AG08396 (cell line): Measurements from ENCODE around the gene PLEKHN1.
A peak's percentile ranks its signal among the peaks of the same experiment; 100 is the strongest.

Experiments
- DNase-seq: peaks from one replicate; pipeline ENCODE4 v3.0.0; 2012; ENCODE audit warnings: low spot score, mixed read lengths

PLEKHN1 gene

DNA sequence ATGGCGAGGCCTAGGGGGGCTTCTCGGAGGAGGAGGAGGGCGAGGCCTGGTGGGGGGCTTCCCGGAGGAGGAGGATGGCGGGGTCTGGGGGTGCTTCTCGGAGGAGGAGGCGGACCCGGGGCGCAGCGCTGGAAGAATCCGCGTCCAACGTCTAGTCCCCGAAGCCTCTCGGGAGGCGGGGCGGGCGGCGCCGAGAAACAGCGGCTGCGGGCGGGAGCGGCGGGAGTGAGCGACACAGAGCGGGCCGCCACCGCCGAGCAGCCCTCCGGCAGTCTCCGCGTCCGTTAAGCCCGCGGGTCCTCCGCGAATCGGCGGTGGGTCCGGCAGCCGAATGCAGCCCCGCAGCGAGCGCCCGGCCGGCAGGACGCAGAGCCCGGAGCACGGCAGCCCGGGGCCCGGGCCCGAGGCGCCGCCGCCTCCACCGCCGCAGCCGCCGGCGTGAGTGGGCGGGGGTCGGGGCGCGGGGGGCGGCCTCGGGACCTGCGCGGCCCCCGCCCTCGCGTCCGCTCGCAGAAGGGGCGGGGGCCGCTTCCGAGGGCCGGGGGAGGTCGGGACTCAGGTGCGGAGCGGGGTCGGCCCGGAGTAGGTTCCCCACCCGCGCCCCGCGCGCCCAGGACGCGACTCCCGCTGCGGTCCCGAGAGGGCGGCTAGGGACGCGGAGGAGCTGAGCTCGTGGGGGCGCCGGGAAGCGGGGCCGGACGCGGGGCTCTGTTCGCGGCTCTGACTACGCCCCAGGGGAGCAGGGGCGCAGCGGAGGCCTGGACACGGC lies 5.7 kb upstream of the PLEKHN1 start, which contains the start of gene KLHL17:
TSS of gene KLHL17 (plus strand) at position 222 of the 769 bp plus-strand sequence. CDS start at position 332, 110 bp downstream.
- DNase-seq, result peak; percentile 91

DNA sequence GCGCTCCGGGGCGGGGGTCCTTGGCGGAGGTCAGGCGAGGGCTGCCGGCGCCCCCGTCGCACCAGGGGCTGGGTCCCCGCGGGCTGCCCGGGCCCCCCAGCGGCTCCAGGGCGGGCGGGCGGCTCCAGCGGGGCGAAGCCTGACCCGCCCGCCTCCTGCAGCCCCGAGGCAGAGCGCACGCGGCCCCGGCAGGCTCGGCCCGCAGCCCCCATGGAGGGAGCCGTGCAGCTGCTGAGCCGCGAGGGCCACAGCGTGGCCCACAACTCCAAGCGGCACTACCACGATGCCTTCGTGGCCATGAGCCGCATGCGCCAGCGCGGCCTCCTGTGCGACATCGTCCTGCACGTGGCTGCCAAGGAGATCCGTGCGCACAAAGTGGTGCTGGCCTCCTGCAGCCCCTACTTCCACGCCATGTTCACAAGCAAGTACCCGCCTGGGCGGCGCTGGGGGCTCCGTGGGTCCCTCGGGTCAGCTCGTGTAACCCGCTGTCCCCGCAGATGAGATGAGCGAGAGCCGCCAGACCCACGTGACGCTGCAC lies 5.1 kb upstream of the PLEKHN1 start:
- DNase-seq, result peak; percentile 66

DNA sequence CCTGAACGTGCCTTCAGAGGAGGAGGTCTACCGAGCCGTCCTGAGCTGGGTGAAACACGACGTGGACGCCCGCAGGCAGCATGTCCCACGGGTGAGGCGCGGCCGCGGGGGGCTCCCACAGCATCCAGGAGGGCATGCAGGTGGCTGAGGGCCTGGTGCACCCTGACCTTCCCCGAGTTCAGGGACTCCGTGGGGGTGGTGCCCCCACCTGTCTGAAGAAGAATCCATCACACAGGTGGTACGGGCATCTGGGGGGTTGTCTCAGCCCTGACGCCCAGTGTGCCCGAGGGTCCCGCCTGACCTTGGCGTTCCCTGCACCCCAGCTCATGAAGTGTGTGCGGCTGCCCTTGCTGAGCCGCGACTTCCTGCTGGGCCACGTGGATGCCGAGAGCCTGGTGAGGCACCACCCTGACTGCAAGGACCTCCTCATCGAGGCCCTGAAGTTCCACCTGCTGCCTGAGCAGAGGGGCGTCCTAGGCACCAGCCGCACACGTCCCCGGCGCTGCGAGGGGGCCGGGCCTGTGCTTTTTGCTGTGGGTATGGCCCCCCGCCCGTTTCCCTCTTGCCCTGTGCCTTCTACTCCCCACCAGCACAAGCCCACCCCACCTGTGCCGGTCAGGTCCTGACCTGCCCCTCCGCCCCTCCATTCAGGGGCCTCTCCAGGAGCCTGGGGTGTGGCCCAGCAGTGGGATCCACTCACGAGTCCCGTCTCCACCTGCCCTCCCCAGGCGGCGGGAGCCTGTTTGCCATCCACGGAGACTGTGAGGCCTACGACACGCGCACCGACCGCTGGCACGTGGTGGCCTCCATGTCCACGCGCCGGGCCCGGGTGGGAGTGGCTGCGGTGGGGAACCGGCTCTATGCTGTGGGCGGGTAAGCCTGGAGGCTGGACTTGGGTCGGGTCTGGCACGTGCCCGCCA lies 3.6 kb upstream of the PLEKHN1 start:
- no peak for DNase-seq

DNA sequence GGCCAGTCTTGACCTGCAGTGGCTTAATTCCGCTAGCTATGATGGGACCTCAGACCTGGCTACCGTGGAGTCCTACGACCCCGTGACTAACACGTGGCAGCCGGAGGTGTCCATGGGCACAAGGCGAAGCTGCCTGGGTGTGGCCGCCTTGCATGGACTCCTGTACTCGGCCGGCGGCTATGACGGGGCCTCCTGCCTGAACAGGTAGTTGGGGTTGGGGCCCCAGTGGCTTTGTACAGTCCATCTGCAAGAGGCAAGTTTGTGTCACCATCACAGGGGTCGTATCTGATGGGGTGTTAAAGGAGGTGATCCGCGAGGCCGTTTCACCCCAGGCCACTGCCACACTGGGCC lies 3.0 kb upstream of the PLEKHN1 start:
- no peak for DNase-seq

DNA sequence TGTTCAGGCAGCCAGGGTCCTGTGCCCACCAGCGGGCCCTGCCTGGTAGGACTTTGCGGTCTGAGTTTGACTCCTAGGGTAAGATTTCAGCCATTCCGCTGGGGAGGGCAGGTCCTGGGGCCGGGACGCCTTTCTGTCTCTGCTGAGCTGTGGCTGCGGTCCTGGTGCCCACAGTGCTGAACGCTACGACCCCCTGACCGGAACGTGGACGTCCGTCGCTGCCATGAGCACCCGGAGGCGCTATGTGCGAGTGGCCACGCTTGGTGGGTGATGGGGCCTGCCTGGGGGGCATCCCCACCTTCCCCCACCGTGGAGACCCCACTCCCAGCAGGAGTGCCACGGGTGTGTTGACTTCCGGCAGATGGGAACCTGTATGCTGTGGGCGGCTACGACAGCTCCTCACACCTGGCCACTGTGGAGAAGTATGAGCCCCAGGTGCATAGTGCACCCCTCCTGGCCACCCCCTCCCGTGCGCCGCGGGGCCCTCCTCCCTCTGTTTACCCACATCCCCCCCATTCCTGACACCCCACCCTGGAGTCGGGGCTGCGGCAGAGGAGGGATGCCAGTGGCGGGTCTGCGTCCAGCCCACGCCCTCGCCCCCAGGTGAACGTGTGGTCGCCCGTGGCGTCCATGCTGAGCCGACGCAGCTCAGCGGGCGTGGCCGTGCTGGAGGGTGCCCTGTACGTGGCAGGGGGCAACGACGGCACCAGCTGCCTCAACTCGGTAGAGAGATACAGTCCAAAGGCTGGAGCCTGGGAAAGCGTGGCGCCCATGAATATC lies 2.3 kb upstream of the PLEKHN1 start:
- DNase-seq, result no peak

DNA sequence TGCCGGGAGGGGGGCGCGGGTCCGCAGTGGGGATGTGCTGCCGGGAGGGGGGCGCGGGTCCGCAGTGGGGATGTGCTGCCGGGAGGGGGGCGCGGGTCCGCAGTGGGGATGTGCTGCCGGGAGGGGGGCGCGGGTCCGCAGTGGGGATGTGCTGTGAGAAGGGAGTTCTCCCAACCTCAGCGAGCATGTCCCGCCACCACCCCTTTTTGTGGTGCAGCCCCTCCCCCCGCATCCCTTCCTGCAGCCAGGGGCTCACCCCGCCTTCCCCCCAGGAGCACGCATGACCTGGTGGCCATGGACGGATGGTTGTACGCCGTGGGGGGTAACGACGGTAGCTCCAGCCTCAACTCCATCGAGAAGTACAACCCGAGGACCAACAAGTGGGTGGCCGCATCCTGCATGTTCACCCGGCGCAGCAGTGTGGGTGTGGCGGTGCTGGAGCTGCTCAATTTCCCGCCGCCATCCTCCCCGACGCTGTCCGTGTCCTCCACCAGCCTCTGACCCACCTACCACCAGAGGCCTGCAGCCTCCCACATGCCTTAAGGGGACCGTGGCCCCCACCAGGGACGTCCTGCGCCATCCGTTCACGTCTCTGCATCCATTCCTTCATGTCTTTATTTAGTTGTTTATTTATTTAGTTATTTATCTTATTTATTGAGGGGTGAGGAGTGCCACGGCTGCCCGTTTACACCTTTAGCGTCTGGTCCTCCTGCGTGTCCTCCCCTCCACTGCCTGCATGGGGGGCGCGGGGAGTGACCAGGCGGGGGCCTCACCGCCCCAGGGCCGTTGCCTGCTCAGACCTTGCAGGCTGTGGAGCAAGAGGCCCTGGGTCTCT lies 1.4 kb upstream of the PLEKHN1 start:
- no peak for DNase-seq

DNA sequence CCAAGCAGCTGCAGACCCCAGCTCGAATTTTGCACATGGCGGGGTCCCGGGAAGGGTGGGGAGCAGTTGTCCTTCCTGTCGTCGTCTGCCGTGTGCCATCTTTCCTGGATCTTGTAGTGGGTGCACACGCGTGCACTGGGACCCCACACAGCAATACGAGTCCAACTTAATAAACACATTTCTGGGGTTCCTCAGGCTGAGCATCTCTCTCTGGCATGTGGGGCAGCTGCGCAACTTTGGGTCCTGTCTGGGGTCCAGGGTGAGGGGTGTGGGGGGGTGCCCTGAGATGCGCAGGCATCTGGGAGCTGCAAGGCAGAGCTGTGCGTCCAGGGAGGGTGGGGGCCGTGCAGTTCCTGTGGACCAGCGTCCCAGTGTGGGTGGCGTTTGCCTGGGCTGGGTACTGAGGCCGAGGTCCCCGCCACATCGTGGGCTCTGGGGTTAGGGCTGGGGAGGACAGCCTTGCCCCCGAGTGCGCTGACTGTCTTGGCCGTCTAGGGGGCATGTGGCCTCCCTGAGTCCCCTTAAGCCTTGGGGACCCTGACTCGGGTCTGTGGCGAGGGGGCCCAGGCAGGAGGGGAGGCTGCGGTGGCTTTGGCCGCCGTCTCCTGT lies 652 bp upstream of the PLEKHN1 start:
- DNase-seq, result no peak

DNA sequence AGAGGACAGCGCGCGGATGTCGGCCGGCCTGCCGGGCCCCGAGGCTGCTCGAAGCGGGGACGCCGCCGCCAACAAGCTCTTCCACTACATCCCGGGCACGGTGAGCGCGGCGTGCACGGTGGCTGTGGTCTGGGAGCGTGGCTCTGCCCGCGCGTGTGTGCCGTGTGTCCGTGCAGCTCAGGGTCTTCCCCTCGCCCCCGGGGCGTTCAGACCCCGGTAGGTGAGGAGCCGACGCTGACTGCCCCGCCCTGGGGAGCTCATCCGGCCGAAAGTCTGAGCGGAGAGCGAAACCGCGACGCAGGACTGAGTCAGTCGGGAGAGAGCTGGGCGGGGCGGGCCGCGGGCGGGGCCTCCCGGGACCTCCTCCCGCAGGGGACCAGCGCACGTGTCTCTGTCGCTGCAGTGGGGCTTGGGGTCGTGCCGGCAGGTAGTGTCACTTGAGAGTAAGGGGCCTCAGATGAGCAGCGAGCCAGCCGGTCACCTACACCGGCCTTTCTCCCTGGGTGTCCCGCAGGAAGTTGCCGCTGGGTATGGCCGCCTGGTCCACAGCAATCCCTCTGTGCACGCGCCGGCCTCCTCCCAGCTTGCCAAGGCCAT lies 520 bp downstream of the PLEKHN1 start:
- peak; percentile 94 for DNase-seq

DNA sequence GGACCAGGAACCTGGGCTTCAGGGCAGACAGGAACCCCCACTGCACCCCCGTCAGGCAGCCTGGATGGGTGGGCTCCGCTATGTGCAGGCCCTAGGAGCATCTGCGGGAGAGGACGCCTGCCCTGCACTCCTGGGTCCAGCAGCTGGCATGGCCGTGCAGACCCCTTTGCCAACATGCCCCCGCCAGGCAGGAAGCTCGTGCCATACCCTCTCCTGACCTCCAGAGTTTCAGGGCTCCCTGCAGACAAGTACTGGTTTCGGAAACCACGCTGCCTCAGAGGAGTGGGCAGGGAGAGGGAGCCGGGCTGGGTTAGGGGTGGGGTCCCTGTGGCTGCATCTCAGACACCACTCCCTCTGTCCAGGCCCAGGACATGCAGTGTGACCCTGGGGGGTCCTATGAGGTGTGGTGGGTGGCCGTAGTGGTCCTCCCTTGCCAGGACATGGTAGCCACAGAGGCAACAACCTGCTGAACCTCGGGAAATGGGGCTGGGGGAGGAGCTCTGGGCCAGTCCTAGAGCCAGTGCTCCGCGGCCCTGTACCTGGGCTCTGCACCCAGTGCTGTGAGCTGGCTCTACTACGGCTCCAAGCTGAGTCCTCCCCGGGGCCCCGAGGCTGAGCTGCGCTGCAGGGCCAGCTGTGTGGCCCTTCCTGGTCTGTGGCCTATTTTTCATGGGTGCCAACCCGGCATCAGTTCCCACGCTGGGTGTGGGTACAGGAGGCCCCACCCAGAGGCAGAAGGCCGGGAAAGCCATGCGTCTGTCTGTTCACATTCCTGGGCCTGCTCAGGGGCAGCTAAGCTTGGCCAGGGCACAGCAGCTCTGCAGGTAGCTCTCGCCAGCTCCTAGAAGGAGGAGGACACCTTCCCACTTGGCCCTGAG lies 1.4 kb downstream of the PLEKHN1 start:
- DNase-seq, result no peak

DNA sequence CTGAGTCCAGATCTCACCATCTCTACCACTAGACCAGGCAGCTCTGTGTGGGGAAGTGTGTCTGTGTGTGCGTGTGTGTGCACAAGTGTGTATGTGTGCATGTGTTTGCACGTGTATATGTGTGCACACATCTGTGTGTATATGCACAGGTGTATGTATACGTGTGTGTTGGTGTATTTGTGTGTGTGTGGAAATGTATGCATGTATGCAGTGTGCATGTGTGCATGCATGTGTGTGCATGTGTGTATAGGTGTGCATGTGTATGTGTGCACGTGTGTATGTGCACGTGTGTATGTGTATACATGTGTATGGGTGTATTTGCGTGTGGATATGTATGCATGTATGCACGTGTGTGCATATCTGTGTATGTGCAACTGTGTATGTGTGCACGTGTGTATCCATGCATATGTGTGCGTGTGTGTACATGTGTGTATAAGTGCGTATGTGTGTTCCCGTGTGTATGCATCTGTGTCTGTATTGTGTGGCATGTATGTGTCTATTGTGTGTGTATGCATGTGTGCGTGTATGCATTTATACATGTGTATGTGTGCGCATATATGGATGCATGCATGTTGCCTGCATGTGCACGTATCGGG lies 3.1 kb downstream of the PLEKHN1 start:
- no peak for DNase-seq

DNA sequence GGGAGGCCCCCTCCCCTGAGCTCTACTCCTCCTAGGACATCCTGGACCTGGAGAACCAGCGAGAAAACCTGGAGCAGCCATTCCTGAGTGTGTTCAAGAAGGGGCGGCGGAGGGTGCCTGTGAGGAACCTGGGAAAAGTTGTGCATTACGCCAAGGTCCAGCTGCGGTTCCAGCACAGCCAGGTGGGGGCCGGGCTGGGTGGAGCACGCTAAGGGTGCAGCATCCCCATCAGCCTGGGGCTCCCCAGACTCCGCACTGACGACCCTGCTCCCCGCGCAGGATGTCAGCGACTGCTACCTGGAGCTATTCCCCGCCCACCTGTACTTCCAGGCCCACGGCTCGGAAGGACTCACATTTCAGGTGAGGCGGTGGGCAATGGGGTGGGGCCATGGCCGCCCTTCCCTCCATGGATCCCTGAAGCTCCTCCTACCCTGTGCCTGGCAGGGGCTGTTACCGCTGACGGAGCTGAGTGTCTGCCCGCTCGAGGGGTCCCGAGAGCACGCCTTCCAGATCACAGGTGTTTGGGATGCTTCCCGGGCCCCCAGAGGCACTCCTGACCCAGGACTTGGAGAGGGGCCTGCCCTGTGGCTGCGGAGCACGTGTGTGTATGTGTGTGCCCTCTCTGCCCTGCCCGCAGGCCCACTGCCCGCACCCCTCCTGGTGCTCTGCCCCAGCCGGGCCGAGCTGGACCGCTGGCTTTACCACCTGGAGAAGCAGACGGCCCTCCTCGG lies 4.1 kb downstream of the PLEKHN1 start:
- no peak for DNase-seq

DNA sequence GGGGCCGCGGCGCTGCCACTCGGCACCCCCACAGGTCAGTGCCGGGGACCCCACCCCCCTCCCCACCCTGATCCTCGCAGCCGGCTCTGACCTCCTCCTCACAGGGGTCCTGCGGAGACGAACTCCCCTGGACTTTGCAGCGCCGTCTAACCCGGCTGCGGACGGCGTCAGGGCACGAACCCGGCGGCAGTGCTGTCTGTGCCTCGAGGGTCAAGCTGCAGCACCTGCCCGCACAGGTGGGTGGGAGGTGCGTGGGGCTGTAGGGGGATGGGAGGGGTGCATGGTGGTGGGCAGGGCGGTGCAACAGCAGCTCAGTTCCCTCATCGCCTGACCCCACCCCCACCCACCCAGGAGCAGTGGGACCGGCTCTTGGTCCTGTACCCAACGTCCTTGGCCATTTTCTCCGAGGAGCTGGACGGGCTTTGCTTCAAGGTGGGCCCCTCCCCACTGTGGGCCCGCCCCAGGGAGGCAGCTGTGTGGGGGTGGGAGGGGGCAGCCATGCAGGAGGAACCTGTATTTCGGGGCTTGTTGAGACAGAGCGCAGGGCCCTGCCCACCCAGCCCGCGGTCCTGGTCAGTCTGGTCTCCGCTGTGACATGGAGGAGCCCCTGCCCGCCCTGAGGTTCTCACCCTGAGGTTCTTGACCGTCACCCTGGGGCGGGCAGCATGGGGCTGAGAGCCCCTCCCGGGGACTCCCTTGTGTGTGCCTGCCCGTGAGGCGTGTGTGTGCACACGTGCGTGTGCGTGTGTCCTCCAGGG lies 4.9 kb downstream of the PLEKHN1 start:
- DNase-seq, result no peak

DNA sequence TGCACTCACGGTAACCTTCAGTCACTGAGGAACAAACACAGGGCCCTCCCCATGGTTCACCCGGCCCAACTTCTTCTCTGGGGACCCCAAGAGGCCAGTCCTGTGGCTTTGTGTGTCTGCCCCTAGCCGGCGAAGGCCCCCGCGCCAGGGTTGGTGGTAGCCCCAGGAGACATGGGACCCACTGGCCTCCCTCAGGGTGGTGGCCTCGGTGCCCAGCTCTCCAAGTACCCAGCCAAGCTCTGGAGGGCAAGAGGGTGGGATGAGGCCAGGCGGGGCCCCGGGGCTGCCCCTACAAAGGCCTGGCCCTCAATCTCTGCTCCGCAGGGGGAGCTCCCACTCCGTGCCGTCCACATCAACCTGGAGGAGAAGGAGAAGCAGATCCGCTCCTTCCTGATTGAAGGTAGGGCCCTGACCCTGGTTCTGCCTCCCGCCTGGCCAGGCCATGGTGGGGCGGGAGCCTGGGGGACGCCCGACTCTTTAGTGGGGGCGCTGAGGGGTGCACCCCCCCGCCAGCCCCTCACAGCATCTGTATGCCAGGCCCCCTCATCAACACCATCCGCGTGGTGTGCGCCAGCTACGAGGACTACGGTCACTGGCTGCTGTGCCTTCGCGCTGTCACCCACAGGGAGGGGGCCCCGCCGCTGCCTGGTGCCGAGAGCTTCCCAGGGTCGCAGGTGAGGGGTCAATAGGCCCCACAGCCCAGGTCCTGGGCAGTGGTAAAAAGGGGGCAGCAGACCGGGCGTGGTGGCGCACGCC lies 5.6 kb downstream of the PLEKHN1 start:
- no peak for DNase-seq

DNA sequence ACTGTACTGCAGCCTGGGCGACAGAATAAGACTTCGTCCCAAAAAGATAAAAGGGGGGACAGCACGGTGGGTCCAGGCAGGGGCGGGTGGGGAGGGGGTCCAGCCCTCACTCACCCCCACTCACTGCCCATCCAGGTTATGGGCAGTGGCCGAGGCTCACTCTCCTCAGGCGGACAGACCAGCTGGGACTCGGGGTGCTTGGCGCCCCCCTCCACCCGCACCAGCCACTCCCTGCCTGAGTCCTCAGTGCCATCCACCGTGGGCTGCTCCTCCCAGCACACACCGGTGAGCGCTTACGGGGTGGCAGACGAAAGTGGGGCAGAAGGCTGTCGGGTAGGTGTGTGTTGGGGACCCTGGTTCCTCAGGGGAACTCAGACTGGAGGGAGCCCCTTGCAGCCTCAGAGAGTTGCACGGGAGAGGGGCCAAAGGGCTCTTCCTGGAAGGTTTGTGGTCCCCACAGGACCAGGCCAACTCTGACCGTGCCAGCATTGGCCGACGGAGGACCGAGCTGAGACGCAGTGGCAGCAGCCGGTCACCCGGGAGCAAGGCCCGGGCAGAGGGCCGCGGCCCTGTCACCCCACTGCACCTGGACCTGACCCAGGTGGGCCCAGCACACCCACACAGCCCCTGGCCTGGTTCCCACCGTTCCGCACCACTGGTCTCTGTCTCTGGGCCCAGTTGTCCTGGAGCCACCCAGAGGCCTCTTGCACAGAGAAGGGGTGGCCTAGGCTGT lies 6.6 kb downstream of the PLEKHN1 start:
- DNase-seq, result no peak

DNA sequence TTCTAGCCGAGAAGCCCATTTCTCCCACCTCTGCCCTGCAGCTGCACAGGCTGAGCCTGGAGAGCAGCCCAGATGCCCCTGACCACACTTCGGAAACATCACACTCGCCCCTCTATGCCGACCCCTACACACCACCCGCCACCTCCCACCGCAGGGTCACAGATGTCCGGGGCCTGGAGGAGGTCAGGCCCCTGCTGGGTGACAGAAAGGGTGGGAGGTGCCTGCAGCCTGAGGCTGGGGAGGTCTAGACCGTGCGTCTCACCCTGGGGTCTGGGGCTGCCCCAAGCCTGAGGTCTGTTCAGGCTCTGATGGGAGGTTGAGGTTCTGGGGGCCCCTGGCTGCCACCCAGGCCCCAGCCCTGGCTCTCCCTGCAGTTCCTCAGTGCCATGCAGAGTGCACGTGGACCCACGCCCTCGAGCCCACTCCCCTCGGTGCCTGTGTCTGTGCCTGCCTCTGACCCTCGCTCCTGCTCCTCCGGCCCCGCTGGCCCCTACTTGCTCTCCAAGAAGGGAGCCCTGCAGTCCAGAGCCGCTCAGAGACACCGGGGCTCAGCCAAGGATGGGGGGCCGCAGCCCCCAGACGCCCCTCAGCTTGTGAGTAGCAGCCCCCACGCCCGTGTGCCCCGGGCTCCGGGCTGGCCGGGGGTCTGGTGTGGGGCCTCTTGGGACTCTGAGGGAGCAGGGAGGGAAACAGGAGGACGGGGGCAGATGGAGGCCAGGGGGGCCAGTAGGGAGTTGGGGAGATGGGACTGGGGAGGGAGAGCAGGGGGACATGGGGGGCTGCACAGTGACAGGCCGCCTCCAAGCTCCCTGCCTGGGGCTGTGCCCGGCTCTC lies 7.4 kb downstream of the PLEKHN1 start:
- DNase-seq, result no peak
